KOPT-K1 (cell line): ENCODE data around the gene SAC3D1.
A peak's percentile ranks its signal among the peaks of the same experiment; 100 is the strongest.
"Not testable (repeated sequence)": the region's sequence is repeated elsewhere in the genome, so short reads cannot be mapped to it uniquely, and the experiment has no call there.

Source experiments
- H3K27ac ChIP-seq: fragments of 200-600 bp; sonication (generic); 2 replicates; pipeline ENCODE4 v1.5.1; 2016; ENCODE audit warnings: antibody characterized with exemption, mild to moderate bottlenecking, low read depth, low read length; ENCODE audit not compliant: poor library complexity, severe bottlenecking
- H3K36me3 ChIP-seq: fragments of 200-600 bp; sonication (generic); 2 replicates; pipeline ENCODE4 v1.5.1; 2017; ENCODE audit warnings: antibody characterized with exemption, mild to moderate bottlenecking, low read length, moderate library complexity; ENCODE audit not compliant: insufficient read depth
- H3K9me3 ChIP-seq: fragments of 200-600 bp; sonication (generic); 2 replicates; pipeline ENCODE4 v1.5.1; 2017; ENCODE audit warnings: antibody characterized with exemption, low read length, mild to moderate bottlenecking; ENCODE audit not compliant: insufficient read depth, poor library complexity, severe bottlenecking

SAC3D1 gene

DNA sequence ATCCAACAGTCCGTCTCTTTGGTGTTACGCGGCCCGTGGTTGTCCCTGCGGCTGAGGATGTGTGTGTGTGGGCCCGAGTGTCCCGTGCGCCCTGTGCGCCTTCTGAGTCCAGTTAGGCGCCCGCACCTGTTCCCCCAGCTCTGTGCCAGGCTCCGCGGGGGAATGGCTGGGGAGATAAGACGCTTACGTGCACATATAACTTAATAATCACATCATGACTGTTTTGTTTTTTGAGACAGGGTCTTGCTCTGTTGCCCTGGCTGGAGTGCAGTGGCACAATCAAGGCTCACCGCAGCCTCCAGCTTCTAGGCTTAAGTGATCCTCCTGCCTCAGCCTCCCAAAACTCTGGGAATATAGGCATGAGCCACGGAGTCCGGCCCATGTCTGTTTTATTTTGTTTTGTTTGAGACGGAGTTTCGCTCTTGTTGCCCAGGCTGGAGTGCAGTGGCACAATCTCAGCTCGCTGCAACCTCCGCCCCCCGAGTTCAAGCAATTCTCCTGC is 26.2 kb upstream of the SAC3D1 start:
- H3K27ac ChIP-seq = peak overlapping the region; percentile 75
- H3K36me3 ChIP-seq = peaks cover 20% of the 10 kb centered on the region
- H3K9me3 ChIP-seq = no peaks in the 10 kb centered on the region

DNA sequence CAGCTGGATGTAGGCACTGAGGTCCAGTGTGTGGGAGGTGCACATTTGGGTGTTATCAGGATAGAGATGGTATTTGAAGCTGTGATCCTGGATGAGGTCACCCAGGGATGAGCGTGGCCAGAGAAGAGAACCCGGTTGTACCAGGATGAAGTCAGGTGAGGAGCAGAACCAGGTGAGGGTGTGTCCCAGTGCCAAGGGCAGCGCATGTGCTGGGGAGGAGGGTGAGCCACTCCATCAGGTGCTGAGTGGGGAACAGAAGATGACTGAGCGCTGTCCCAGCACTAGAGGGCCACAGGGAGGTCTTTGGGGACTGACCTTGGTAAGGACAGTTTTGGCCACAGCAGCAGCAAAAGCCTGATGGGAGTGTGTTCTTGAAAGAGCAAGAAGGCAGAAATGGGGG is 24.3 kb upstream of the SAC3D1 start:
- H3K9me3 ChIP-seq = no peaks in the 10 kb centered on the region
- H3K27ac ChIP-seq = no peak overlapping the region
- H3K36me3 ChIP-seq = peaks cover 35% of the 10 kb centered on the region

GRCh38 chr11:65017937-65018336 is 23.1 kb upstream of the SAC3D1 start:
- Histone ChIP-seq H3K9me3 (no peaks in the 10 kb centered on the region), H3K36me3 (peaks cover 43% of the 10 kb centered on the region)

GRCh38 chr11:65019824-65020223 is 21.2 kb upstream of the SAC3D1 start:
- no peak overlapping the region for H3K27ac ChIP-seq
- H3K36me3 ChIP-seq = peaks cover 43% of the 10 kb centered on the region
- H3K9me3 ChIP-seq = no peaks in the 10 kb centered on the region

More at GRCh38 chr11:65017937-65018336, 23.1 kb upstream of the SAC3D1 start:
- H3K27ac ChIP-seq = no peak overlapping the region

DNA sequence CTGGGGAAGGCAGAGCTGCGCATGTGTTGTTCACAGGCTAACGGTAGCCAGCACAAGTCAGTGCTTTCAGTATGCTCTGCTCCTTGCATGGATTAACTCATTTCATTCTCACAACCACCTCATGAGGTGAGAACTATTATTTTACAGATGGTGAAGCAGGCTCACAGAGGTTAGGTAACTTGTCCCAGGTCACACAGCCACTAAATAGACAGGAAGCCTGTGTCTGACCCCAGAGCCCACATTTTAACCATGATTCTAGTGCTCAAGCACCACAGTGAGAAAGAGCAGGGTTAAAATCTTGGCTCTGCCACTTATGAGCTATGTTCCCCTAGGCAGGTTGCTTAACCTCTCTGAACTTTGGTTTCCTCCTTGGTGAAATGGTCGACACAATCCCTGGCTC is 20.0 kb upstream of the SAC3D1 start:
- Histone ChIP-seq H3K9me3 (no peaks in the 10 kb centered on the region), H3K27ac (no peak overlapping the region), H3K36me3 (peaks cover 43% of the 10 kb centered on the region)

- no peaks in the 10 kb centered on the region for H3K9me3 ChIP-seq
- peaks cover 43% of the 10 kb centered on the region for H3K36me3 ChIP-seq
- no peak overlapping the region for H3K27ac ChIP-seq
These were observed 19.5 kb upstream of the SAC3D1 start for GRCh38 chr11:65021509-65021908.

DNA sequence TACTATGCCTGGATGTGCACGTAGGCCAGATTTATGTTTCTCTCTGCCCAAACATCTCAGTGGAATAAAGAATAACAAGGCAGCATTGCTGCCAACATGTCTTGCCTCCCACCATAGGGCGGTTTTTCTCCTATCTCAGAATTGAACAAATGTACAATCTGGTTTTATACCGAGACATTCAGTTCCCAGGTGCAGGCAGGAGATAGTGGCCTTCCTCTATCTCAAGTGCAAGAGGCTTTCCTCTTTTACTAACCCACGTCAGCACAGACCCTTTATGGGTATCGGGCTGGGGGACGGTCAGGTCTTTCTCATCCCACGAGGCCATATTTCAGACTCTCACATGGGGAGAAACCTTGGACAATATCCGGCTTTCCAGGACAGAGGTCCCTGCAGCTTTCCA is 17.5 kb upstream of the SAC3D1 start:
- peaks cover 33% of the 10 kb centered on the region for H3K36me3 ChIP-seq
- H3K9me3 ChIP-seq, H3K27ac ChIP-seq: not testable (repeated sequence)

DNA sequence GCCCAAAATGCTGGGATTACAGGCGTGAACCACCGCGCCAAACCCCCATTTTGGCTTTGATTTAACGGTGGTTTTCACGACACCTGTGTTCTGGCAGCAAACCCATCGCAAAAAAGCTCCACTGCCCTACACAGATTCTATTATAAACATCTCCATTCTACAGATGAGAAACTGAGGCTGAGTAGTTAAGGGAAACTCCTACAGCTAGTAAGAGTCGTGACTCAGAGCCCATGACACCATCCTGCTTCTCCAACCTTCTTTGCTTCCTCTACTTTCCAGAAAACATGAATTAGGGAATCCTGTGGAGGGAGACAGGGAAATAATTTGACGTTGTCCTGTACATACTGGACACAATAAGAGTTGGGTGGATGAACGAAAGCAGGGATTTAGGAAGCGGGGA is 14.2 kb upstream of the SAC3D1 start:
- Histone ChIP-seq H3K9me3 (no peaks in the 10 kb centered on the region), H3K27ac (peak overlapping the region; percentile 79), H3K36me3 (peaks cover 7% of the 10 kb centered on the region; the same call in 1 of the 2 replicates)

- Histone ChIP-seq H3K9me3 (no peaks in the 10 kb centered on the region), H3K27ac (peak within 1 kb of the TSS; percentile 79), H3K36me3 (peaks cover 2% of the 10 kb centered on the region; the same call in 1 of the 2 replicates)
These were observed 13.6 kb upstream of the SAC3D1 start, which contains the start of gene SNX15 for GRCh38 chr11:65027213-65028067. Gene SNX15 (plus strand): TSS chr11:65027439. CDS start chr11:65027538, 99 bp downstream.

- Histone ChIP-seq H3K9me3 (no peaks in the 10 kb centered on the region), H3K36me3 (peaks cover 31% of the 10 kb centered on the region), H3K27ac (no peak overlapping the region)
These were observed 8.8 kb upstream of the SAC3D1 start for GRCh38 chr11:65032216-65032615.

GRCh38 chr11:65034423-65034822 is 6.6 kb upstream of the SAC3D1 start:
- Histone ChIP-seq H3K9me3 (no peaks in the 10 kb centered on the region), H3K27ac (no peak overlapping the region), H3K36me3 (peaks cover 45% of the 10 kb centered on the region)

GRCh38 chr11:65035579-65035978 is 5.4 kb upstream of the SAC3D1 start:
- H3K9me3 ChIP-seq = no peaks in the 10 kb centered on the region
- no peak overlapping the region for H3K27ac ChIP-seq
- H3K36me3 ChIP-seq = peaks cover 45% of the 10 kb centered on the region

- Histone ChIP-seq H3K36me3 (peaks cover 45% of the 10 kb centered on the region), H3K9me3 (no peaks in the 10 kb centered on the region), H3K27ac (no peak overlapping the region)
These were observed 4.1 kb upstream of the SAC3D1 start for GRCh38 chr11:65036931-65037330.

DNA sequence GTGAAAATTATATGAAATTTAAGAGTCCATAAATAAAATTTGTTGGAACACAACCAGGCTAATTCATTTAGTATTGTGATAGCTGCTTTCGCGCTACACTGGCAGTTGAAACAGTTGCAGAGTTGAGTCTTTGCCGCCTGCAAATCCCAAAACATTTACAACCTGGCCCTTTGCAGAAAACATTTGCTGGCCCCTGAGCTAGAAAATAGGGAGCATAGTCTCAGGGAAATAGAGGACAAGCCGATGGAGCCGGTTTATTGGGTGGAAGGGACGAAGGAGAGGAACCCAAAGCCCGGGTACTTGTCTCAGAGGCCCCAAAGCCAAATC is 527 bp upstream of the SAC3D1 start:
- Histone ChIP-seq H3K9me3 (no peaks in the 10 kb centered on the region), H3K27ac (peak overlapping the region; percentile 85), H3K36me3 (peaks cover 54% of the 10 kb centered on the region)

DNA sequence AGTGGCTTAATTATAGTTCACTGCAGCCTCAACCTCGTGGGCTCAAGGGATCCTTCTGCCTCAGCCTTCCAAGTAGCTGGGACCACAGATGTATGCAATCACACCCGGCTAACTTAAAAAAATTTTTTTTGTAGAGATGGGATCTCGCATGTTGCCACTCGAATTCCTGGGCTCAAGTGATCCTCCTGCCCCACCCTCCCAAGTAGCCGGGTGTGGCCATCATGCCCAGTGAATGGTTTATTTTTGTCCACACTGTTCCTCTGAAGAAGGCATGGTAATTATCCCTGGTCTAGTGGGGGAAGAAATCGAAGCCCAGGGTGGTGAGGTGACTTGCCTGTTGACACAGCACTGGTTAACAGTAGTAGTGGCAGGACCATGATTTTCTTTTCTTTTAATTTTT is 1.9 kb downstream of the SAC3D1 start:
- H3K36me3 ChIP-seq = peaks cover 54% of the 10 kb centered on the region
- no peak overlapping the region for H3K27ac ChIP-seq
- no peaks in the 10 kb centered on the region for H3K9me3 ChIP-seq
